ENCODE measurements around the gene SHMT2. TPM values are rescaled to one million over a fixed set of nuclear protein-coding genes. Genes with fewer than 3 reads are reported as not detected.
A peak's percentile ranks its signal among the peaks of the same experiment; 100 is the strongest.

The SHMT2 gene
- total RNA-seq, 2 donors from 2014 or later, result 76.7 to 134 TPM

- no peak for TF ChIP-seq CTCF (conservative IDR thresholded peaks at IDR 0.05)
- H3K9me3 Mint-ChIP-seq, result no peaks in the 10 kb centered on the region
- Histone ChIP-seq H3K27ac (ENCODE audit: low read depth, low read length) (no peak overlapping the region), H3K27me3 (ENCODE audit: control insufficient read depth, insufficient read depth, low read length, poor library complexity, severe bottlenecking) (peaks cover 71% of the 10 kb centered on the region), H3K4me1 (ENCODE audit: control insufficient read depth, insufficient read depth, low read length) (peaks cover 4% of the 10 kb centered on the region), H3K4me3 (ENCODE audit: low read length) (no peak overlapping the region), H3K36me3 (ENCODE audit: control insufficient read depth, insufficient read depth, low read length) (no peaks in the 10 kb centered on the region), H3K9ac (ENCODE audit: extremely low read depth, low read length, poor library complexity, severe bottlenecking) (no peak overlapping the region), H3K9me3 (ENCODE audit: control insufficient read depth, low read length) (no peaks in the 10 kb centered on the region)
- 28 to 49% methylated on average over 3 to 7 of the region's 7 CpGs for WGBS, 2 experiments (ENCODE audit: insufficient coverage in 1 of 2, insufficient read length in 1 of 2)
- peak; percentile 79 for DNase-seq
- peaks cover 68% of the 10 kb centered on the region for H3K27me3 Mint-ChIP-seq (ENCODE audit: insufficient read depth)
- peaks cover 36% of the 10 kb centered on the region for H3K4me1 Mint-ChIP-seq
- peak overlapping the region; percentile 29 for H3K4me3 Mint-ChIP-seq
- peaks cover 3% of the 10 kb centered on the region for H3K36me3 Mint-ChIP-seq (ENCODE audit: low read depth)
- H3K27ac Mint-ChIP-seq, result no peak overlapping the region
These were observed 13.9 kb upstream of the SHMT2 start for GRCh38 chr12:57215668-57216013.

DNA sequence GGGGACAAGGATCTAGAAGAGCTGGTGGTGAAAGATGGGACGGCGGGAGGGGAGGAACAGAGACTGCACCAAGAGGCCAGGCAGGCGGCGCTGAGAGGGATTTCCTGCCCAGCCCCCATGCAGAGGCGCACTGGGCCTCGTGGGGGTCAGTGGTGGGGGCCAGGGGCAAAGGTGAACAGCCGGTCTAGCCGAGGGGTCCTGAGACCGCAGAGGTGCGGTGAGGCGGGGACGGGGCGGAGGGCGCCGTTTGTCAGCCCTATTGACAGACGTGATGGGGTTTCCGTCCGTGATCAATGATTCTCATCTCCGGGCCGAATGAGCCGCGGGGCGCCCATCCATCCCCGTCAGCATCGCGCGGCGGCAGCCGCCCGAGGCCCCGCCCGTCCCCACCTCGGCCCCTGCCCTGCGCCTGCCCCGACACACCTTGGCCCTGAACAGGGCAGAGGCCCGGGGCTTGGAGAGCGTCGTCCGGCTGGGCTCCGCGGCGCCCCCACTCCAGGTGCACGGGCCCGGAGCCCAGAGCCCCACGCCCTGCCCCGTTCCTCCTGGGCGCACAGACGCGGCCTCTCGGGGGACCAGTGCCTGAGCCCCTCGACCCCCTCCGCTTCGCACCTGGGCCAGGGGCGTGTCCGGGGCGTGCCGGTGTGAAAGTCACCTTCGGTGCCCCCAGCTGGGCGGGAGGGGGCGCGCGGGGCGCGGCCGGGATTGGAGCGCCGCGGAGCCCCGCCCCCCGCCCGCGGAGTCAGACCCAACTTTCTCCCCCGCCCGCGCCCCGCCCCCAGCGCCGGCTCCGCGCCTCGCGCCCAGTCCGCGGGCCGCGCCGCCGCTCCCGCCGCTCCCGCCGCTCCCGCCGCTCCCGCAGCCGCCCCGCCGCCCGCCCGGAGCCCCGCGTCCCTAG, 13.2 kb upstream of the SHMT2 start, which contains the start of gene NXPH4:
Gene NXPH4 (plus strand): TSS at position 781 of the 898 bp plus-strand sequence. CDS start 176 bp downstream, outside the sequence.
- no peak within 1 kb of the TSS for H3K27ac Mint-ChIP-seq
- Histone ChIP-seq H3K9ac (ENCODE audit: extremely low read depth, low read length, poor library complexity, severe bottlenecking) (no peak within 1 kb of the TSS), H3K4me1 (ENCODE audit: control insufficient read depth, insufficient read depth, low read length) (peaks cover 4% of the 10 kb centered on the region), H3K27me3 (ENCODE audit: control insufficient read depth, insufficient read depth, low read length, poor library complexity, severe bottlenecking) (peaks cover 77% of the 10 kb centered on the region), H3K9me3 (ENCODE audit: control insufficient read depth, low read length) (no peaks in the 10 kb centered on the region), H3K4me3 (ENCODE audit: low read length) (peak within 1 kb of the TSS; percentile 64), H3K27ac (ENCODE audit: low read depth, low read length) (no peak within 1 kb of the TSS), H3K36me3 (ENCODE audit: control insufficient read depth, insufficient read depth, low read length) (no peaks in the 10 kb centered on the region)
- H3K27me3 Mint-ChIP-seq (ENCODE audit: insufficient read depth), result peaks cover 74% of the 10 kb centered on the region
- peaks cover 40% of the 10 kb centered on the region for H3K4me1 Mint-ChIP-seq
- peak within 1 kb of the TSS; percentile 48 for H3K4me3 Mint-ChIP-seq
- peaks cover 3% of the 10 kb centered on the region for H3K36me3 Mint-ChIP-seq (ENCODE audit: low read depth)
- no peaks in the 10 kb centered on the region for H3K9me3 Mint-ChIP-seq
- TF ChIP-seq CTCF (conservative IDR thresholded peaks at IDR 0.05), result no peak
- DNase-seq, result peak; percentile 91
- 1% methylated on average over 11 to 94 of the region's 102 CpGs for WGBS, 2 experiments (ENCODE audit: insufficient coverage in 1 of 2, insufficient read length in 1 of 2)

- Histone ChIP-seq H3K27me3 (ENCODE audit: control insufficient read depth, insufficient read depth, low read length, poor library complexity, severe bottlenecking) (peaks cover 87% of the 10 kb centered on the region), H3K27ac (ENCODE audit: low read depth, low read length) (no peak overlapping the region), H3K9ac (ENCODE audit: extremely low read depth, low read length, poor library complexity, severe bottlenecking) (no peak overlapping the region), H3K4me1 (ENCODE audit: control insufficient read depth, insufficient read depth, low read length) (peaks cover 4% of the 10 kb centered on the region), H3K4me3 (ENCODE audit: low read length) (peak overlapping the region; percentile 64), H3K9me3 (ENCODE audit: control insufficient read depth, low read length) (no peaks in the 10 kb centered on the region), H3K36me3 (ENCODE audit: control insufficient read depth, insufficient read depth, low read length) (no peaks in the 10 kb centered on the region)
- TF ChIP-seq CTCF (conservative IDR thresholded peaks at IDR 0.05), result no peak
- Mint-ChIP-seq H3K27ac (no peak overlapping the region), H3K27me3 (ENCODE audit: insufficient read depth) (peaks cover 83% of the 10 kb centered on the region), H3K36me3 (ENCODE audit: low read depth) (no peaks in the 10 kb centered on the region), H3K9me3 (no peaks in the 10 kb centered on the region), H3K4me3 (peak overlapping the region; percentile 48), H3K4me1 (peaks cover 47% of the 10 kb centered on the region)
- peak; percentile 76 for DNase-seq
- 0 to 5% methylated on average over 4 to 63 of the region's 63 CpGs for WGBS, 2 experiments (ENCODE audit: insufficient coverage in 1 of 2, insufficient read length in 1 of 2)
These were observed 12.3 kb upstream of the SHMT2 start for GRCh38 chr12:57216921-57217879.

Data from endodermal cell (in vitro differentiated cells).